WTC11 (cell line): ENCODE measurements around the gene FREM2. TPM values are rescaled to one million over a fixed set of nuclear protein-coding genes. Genes with fewer than 3 reads are reported as not detected.

ENCODE experiments used
- ATAC-seq: fragments of 200-7000 bp; cut with Tn5 transposase; 2 replicates; pipeline ENCODE4 v1.10.0; 2021; ENCODE audit warnings: mild to moderate bottlenecking, moderate library complexity
- CTCF ChIA-PET: fragments of 300-600 bp; sonication (Branson Sonifier 250); formaldehyde crosslinking; loops from one replicate; lab custom pipeline; 2021; ENCODE audit warnings: antibody characterized with exemption; lab: Charles Lee
- POLR2A ChIA-PET: fragments of 350-600 bp; sonication (Branson Sonifier 250); formaldehyde crosslinking; loops from one replicate; lab custom pipeline; 2021; ENCODE audit warnings: antibody characterized with exemption; lab: Charles Lee
- DNase-seq: peaks from one replicate; pipeline ENCODE4 v3.0.0; 2021; ENCODE audit warnings: low spot score
- H3K27ac Mint-ChIP-seq: 2 replicates; pipeline ENCODE4 v1.8.0; 2021; ENCODE audit warnings: mixed read lengths
- H3K27me3 Mint-ChIP-seq: 2 replicates; pipeline ENCODE4 v1.8.0; 2021; ENCODE audit warnings: low read depth, mild to moderate bottlenecking, moderate library complexity, mixed read lengths
- H3K36me3 Mint-ChIP-seq: 2 replicates; pipeline ENCODE4 v1.8.0; 2021; ENCODE audit warnings: mixed read lengths
- H3K4me1 Mint-ChIP-seq: 2 replicates; pipeline ENCODE4 v1.8.0; 2022; ENCODE audit warnings: mixed read lengths
- H3K4me3 Mint-ChIP-seq: 2 replicates; pipeline ENCODE4 v1.8.0; 2021; ENCODE audit warnings: mild to moderate bottlenecking, moderate library complexity, mixed read lengths
- H3K9me3 Mint-ChIP-seq: 2 replicates; pipeline ENCODE4 v1.8.0; 2021; ENCODE audit warnings: mixed read lengths
- AR ChIP-seq: fragments of 250-450 bp; sonication (Bioruptor Pico); IDR thresholded peaks from 2 replicates; pipeline ENCODE4 v1.9.0; 2021; ENCODE audit warnings: mild to moderate bottlenecking
- CREM ChIP-seq: sonication (generic); formaldehyde crosslinking; IDR thresholded peaks from 2 replicates; pipeline ENCODE4 v1.8.1; 2022; ENCODE audit warnings: mild to moderate bottlenecking, missing genetic modification reagents, moderate library complexity
- E2F1 ChIP-seq: sonication (generic); formaldehyde crosslinking; IDR thresholded peaks from 2 replicates; pipeline ENCODE4 v1.8.0; 2022; ENCODE audit warnings: mild to moderate bottlenecking, missing genetic modification reagents
- E2F4 ChIP-seq: sonication (generic); formaldehyde crosslinking; IDR thresholded peaks from 2 replicates; pipeline ENCODE4 v1.8.1; 2022; ENCODE audit warnings: low read depth, mild to moderate bottlenecking, moderate library complexity, missing genetic modification reagents, borderline replicate concordance
- EMX1 ChIP-seq: fragments of 250-450 bp; sonication (Bioruptor Pico); IDR thresholded peaks from 2 replicates; pipeline ENCODE4 v1.8.0; 2021; ENCODE audit warnings: mild to moderate bottlenecking
- ETV6 ChIP-seq: sonication (generic); formaldehyde crosslinking; IDR thresholded peaks from 2 replicates; pipeline ENCODE4 v1.8.1; 2022; ENCODE audit warnings: mild to moderate bottlenecking, missing genetic modification reagents
- FOXP4 ChIP-seq: sonication (generic); formaldehyde crosslinking; IDR thresholded peaks from 2 replicates; pipeline ENCODE4 v1.8.0; 2022; ENCODE audit warnings: mild to moderate bottlenecking, missing genetic modification reagents
- JUN ChIP-seq: sonication (generic); formaldehyde crosslinking; IDR thresholded peaks from 2 replicates; pipeline ENCODE4 v1.8.0; 2023; ENCODE audit warnings: mild to moderate bottlenecking, missing genetic modification reagents
- MXD4 ChIP-seq: fragments of 250-450 bp; sonication (Bioruptor Pico); IDR thresholded peaks from 2 replicates; pipeline ENCODE4 v1.8.0; 2021; ENCODE audit warnings: mild to moderate bottlenecking, moderate library complexity, borderline replicate concordance
- NFATC4 ChIP-seq: fragments of 250-450 bp; sonication (Bioruptor Pico); IDR thresholded peaks from 2 replicates; pipeline ENCODE4 v1.9.0; 2021; ENCODE audit warnings: mild to moderate bottlenecking
- NFYB ChIP-seq: sonication (generic); formaldehyde crosslinking; conservative IDR thresholded peaks from 2 replicates; pipeline ENCODE4 v1.8.0; 2022; ENCODE audit warnings: low read depth, missing genetic modification reagents
- NR2C2 ChIP-seq: sonication (generic); formaldehyde crosslinking; IDR thresholded peaks from 2 replicates; pipeline ENCODE4 v1.8.0; 2022; ENCODE audit warnings: mild to moderate bottlenecking, missing genetic modification reagents
- NR3C1 ChIP-seq: sonication (generic); formaldehyde crosslinking; conservative IDR thresholded peaks from 2 replicates; pipeline ENCODE4 v1.8.1; 2023; ENCODE audit warnings: low read depth, mild to moderate bottlenecking, missing genetic modification reagents
- OVOL2 ChIP-seq: fragments of 250-450 bp; sonication (Bioruptor Pico); IDR thresholded peaks from 2 replicates; pipeline ENCODE4 v1.9.0; 2021; ENCODE audit warnings: mild to moderate bottlenecking, borderline replicate concordance
- SMAD3 ChIP-seq: sonication (generic); formaldehyde crosslinking; IDR thresholded peaks from 2 replicates; pipeline ENCODE4 v1.8.0; 2022; ENCODE audit warnings: missing genetic modification reagents, mild to moderate bottlenecking, borderline replicate concordance
- SOX15 ChIP-seq: fragments of 250-450 bp; sonication (Bioruptor Pico); IDR thresholded peaks from 2 replicates; pipeline ENCODE4 v1.9.0; 2021; ENCODE audit warnings: mild to moderate bottlenecking
- TCF7 ChIP-seq: sonication (generic); formaldehyde crosslinking; IDR thresholded peaks from 2 replicates; pipeline ENCODE4 v1.8.0; 2022; ENCODE audit warnings: mild to moderate bottlenecking, low read depth, missing genetic modification reagents, moderate library complexity
- USF1 ChIP-seq: sonication (generic); formaldehyde crosslinking; IDR thresholded peaks from 2 replicates; pipeline ENCODE4 v1.8.0; 2022; ENCODE audit warnings: mild to moderate bottlenecking, missing genetic modification reagents
- ZBTB43 ChIP-seq: sonication (generic); formaldehyde crosslinking; IDR thresholded peaks from 2 replicates; pipeline ENCODE4 v1.8.1; 2023; ENCODE audit warnings: mild to moderate bottlenecking, missing genetic modification reagents
- ZNF138 ChIP-seq: sonication (generic); formaldehyde crosslinking; conservative IDR thresholded peaks from 2 replicates; pipeline ENCODE4 v1.8.1; 2022; ENCODE audit warnings: mild to moderate bottlenecking, moderate library complexity, missing genetic modification reagents
- ZNF263 ChIP-seq: sonication (generic); formaldehyde crosslinking; IDR thresholded peaks from 2 replicates; pipeline ENCODE4 v1.8.1; 2022; ENCODE audit warnings: low read depth, mild to moderate bottlenecking, moderate library complexity, missing genetic modification reagents
- ZNF423 ChIP-seq: fragments of 250-450 bp; sonication (Bioruptor Pico); IDR thresholded peaks from 2 replicates; pipeline ENCODE4 v2.1.2; 2022; ENCODE audit warnings: mild to moderate bottlenecking, moderate library complexity
- ZNF425 ChIP-seq: fragments of 250-450 bp; sonication (Bioruptor Pico); conservative IDR thresholded peaks from 2 replicates; pipeline ENCODE4 v1.9.0; 2021; ENCODE audit warnings: mild to moderate bottlenecking
- ZNF671 ChIP-seq: fragments of 250-450 bp; sonication (Bioruptor Pico); IDR thresholded peaks from 2 replicates; pipeline ENCODE4 v1.8.0; 2021; ENCODE audit warnings: mild to moderate bottlenecking
- total RNA-seq: library from RNA; stranded (reverse); gene quantifications from 3 replicates; pipeline ENCODE4 v1.2.3, GENCODE V29; 2021

Gene FREM2
- total RNA-seq, 1 experiment from 2014 or later, result 23.7 TPM

GRCh38 chr13:38758277-38758676 is 71.4 kb downstream of the FREM2 start:
- DNase-seq (no peak), ATAC-seq (no peak)
- Mint-ChIP-seq H3K27ac (no peak overlapping the region), H3K36me3 (no peaks in the 10 kb centered on the region), H3K9me3 (no peaks in the 10 kb centered on the region), H3K4me1 (peaks cover 25% of the 10 kb centered on the region), H3K27me3 (no peaks in the 10 kb centered on the region), H3K4me3 (no peak overlapping the region)
- POLR2A ChIA-PET, result interaction anchor here (1.7 kb wide), 1 partner anchor 72 kb away, joined by 11 read pairs; the partner anchor contains the start of gene FREM2
- TF ChIP-seq ZNF423 (CRISPR knock-in tag) (no peak), EMX1 (CRISPR knock-in tag) (no peak), ZNF671 (no peak), NR3C1 (no peak), USF1 (CRISPR knock-in tag) (no peak), NR2C2 (CRISPR knock-in tag) (no peak), ZNF138 (CRISPR knock-in tag) (no peak), MXD4 (CRISPR knock-in tag) (no peak), SMAD3 (no peak), E2F4 (no peak), AR (CRISPR knock-in tag) (no peak), ZNF425 (no peak), NFATC4 (CRISPR knock-in tag) (no peak), OVOL2 (CRISPR knock-in tag) (no peak), TCF7 (CRISPR knock-in tag) (no peak), E2F1 (CRISPR knock-in tag) (no peak), JUN (CRISPR knock-in tag) (no peak), CREM (CRISPR knock-in tag) (no peak)
- CTCF ChIA-PET, result interaction anchor here (3.6 kb wide), 1 partner anchor 71 kb away, joined by 22 read pairs; the partner anchor contains the start of gene FREM2

- peaks cover 24% of the 10 kb centered on the region for H3K4me1 Mint-ChIP-seq
- no peak for ATAC-seq
- H3K4me3 Mint-ChIP-seq, result no peak overlapping the region
- CTCF ChIA-PET, result interaction anchor here (0.6 to 3.6 kb wide), 4 partner anchors 23 to 141 kb away, joined by 3 to 22 read pairs (median 4); partner anchors contain the start of gene FREM2
- H3K36me3 Mint-ChIP-seq, result 0 out of 2 replicates have a peak, but pooled peaks cover under 1% of the 10 kb centered on the region
- DNase-seq, result no peak
- H3K9me3 Mint-ChIP-seq, result no peaks in the 10 kb centered on the region
- POLR2A ChIA-PET, result interaction anchor here (0.7 to 1.7 kb wide), 2 partner anchors 51 to 73 kb away, joined by 3 to 11 read pairs; partner anchors contain the start of gene FREM2
- H3K27ac Mint-ChIP-seq, result no peak overlapping the region
- no peaks in the 10 kb centered on the region for H3K27me3 Mint-ChIP-seq
- no peak for TF ChIP-seq FOXP4 (CRISPR knock-in tag)
- no peak for TF ChIP-seq MXD4 (CRISPR knock-in tag)
- TF ChIP-seq ZNF263, result no peak
- TF ChIP-seq ZBTB43 (CRISPR knock-in tag), result no peak
- TF ChIP-seq NFYB (CRISPR knock-in tag), result no peak
- TF ChIP-seq NR2C2 (CRISPR knock-in tag), result no peak
- TF ChIP-seq SOX15 (CRISPR knock-in tag), result no peak
- TF ChIP-seq USF1 (CRISPR knock-in tag), result no peak
- no peak for TF ChIP-seq NR3C1
- no peak for TF ChIP-seq ETV6
These were observed 72.5 kb downstream of the FREM2 start for GRCh38 chr13:38759390-38759789.
